ENCODE data around the gene PALLD. TPM values are rescaled to one million over a fixed set of nuclear protein-coding genes. Genes with fewer than 3 reads are reported as not detected.

The PALLD gene
- total RNA-seq, 1 donor from 2014 or later, result 93.5 TPM

GRCh38 chr4:168610911-168611530 lies 114.2 kb downstream of the PALLD start:
- H3K4me1 Mint-ChIP-seq (ENCODE audit: unreplicated experiment), result peaks cover 20% of the 10 kb centered on the region
- H3K4me3 Mint-ChIP-seq, result no peak overlapping the region
- H3K27ac Mint-ChIP-seq, result no peak overlapping the region
- H3K27me3 Mint-ChIP-seq, result peaks cover 7% of the 10 kb centered on the region
- TF ChIP-seq CTCF (conservative IDR thresholded peaks at IDR 0.05), result no peak
- peaks cover 3% of the 10 kb centered on the region for H3K9me3 Mint-ChIP-seq
- DNase-seq (ENCODE audit: extremely low spot score, unreplicated experiment), result no peak
- H3K36me3 Mint-ChIP-seq, result no peaks in the 10 kb centered on the region

- peaks cover 3% of the 10 kb centered on the region for H3K9me3 Mint-ChIP-seq
- no peak for TF ChIP-seq CTCF (conservative IDR thresholded peaks at IDR 0.05)
- H3K4me1 Mint-ChIP-seq (ENCODE audit: unreplicated experiment), result peaks cover 20% of the 10 kb centered on the region
- H3K27me3 Mint-ChIP-seq, result peaks cover 7% of the 10 kb centered on the region
- no peak overlapping the region for H3K27ac Mint-ChIP-seq
- no peaks in the 10 kb centered on the region for H3K36me3 Mint-ChIP-seq
- H3K4me3 Mint-ChIP-seq, result no peak overlapping the region
- no peak for DNase-seq (ENCODE audit: extremely low spot score, unreplicated experiment)
These were observed 115.7 kb downstream of the PALLD start for GRCh38 chr4:168612450-168613135.

GRCh38 chr4:168613869-168614268 lies 117.0 kb downstream of the PALLD start:
- no peak for DNase-seq (ENCODE audit: extremely low spot score, unreplicated experiment)
- H3K27me3 Mint-ChIP-seq, result peaks cover 6% of the 10 kb centered on the region
- no peak overlapping the region for H3K27ac Mint-ChIP-seq
- no peak overlapping the region for H3K4me3 Mint-ChIP-seq
- no peaks in the 10 kb centered on the region for H3K36me3 Mint-ChIP-seq
- peaks cover 16% of the 10 kb centered on the region for H3K4me1 Mint-ChIP-seq (ENCODE audit: unreplicated experiment)
- no peaks in the 10 kb centered on the region for H3K9me3 Mint-ChIP-seq
- no peak for TF ChIP-seq CTCF (conservative IDR thresholded peaks at IDR 0.05)

- H3K9me3 Mint-ChIP-seq, result no peaks in the 10 kb centered on the region
- H3K4me3 Mint-ChIP-seq, result no peak overlapping the region
- peaks cover 3% of the 10 kb centered on the region for H3K27me3 Mint-ChIP-seq
- no peak for DNase-seq (ENCODE audit: extremely low spot score, unreplicated experiment)
- H3K27ac Mint-ChIP-seq, result no peak overlapping the region
- no peaks in the 10 kb centered on the region for H3K36me3 Mint-ChIP-seq
- peaks cover 16% of the 10 kb centered on the region for H3K4me1 Mint-ChIP-seq (ENCODE audit: unreplicated experiment)
- TF ChIP-seq CTCF (conservative IDR thresholded peaks at IDR 0.05), result no peak
These were observed 117.6 kb downstream of the PALLD start for GRCh38 chr4:168614281-168615057.

- TF ChIP-seq CTCF (conservative IDR thresholded peaks at IDR 0.05), result no peak
- DNase-seq (ENCODE audit: extremely low spot score, unreplicated experiment), result no peak
- Mint-ChIP-seq H3K9me3 (no peaks in the 10 kb centered on the region), H3K36me3 (no peaks in the 10 kb centered on the region), H3K27ac (no peak overlapping the region), H3K4me1 (ENCODE audit: unreplicated experiment) (peaks cover 16% of the 10 kb centered on the region), H3K4me3 (no peak overlapping the region), H3K27me3 (peaks cover 3% of the 10 kb centered on the region)
These were observed 118.6 kb downstream of the PALLD start for GRCh38 chr4:168615294-168616065.

All from type B pancreatic cell (in vitro differentiated cells).